PC-9 (cell line): Measurements from ENCODE around the gene CCDC24.
A peak's percentile ranks its signal among the peaks of the same experiment; 100 is the strongest.

Experiments used
- EZH2 ChIP-seq: fragments of 200-600 bp; sonication (generic); IDR thresholded peaks from 2 replicates; pipeline ENCODE4 v1.8.0; 2017; ENCODE audit warnings: antibody characterized with exemption, low read depth
- TF ChIP-seq, protein P1 (sequence below): fragments of 200-600 bp; sonication (generic); conservative IDR thresholded peaks from 2 replicates; pipeline ENCODE4 v1.6.1; 2017; ENCODE audit warnings: mixed run types, antibody characterized with exemption, mild to moderate bottlenecking, moderate library complexity

- TF ChIP-seq, protein P1, sequence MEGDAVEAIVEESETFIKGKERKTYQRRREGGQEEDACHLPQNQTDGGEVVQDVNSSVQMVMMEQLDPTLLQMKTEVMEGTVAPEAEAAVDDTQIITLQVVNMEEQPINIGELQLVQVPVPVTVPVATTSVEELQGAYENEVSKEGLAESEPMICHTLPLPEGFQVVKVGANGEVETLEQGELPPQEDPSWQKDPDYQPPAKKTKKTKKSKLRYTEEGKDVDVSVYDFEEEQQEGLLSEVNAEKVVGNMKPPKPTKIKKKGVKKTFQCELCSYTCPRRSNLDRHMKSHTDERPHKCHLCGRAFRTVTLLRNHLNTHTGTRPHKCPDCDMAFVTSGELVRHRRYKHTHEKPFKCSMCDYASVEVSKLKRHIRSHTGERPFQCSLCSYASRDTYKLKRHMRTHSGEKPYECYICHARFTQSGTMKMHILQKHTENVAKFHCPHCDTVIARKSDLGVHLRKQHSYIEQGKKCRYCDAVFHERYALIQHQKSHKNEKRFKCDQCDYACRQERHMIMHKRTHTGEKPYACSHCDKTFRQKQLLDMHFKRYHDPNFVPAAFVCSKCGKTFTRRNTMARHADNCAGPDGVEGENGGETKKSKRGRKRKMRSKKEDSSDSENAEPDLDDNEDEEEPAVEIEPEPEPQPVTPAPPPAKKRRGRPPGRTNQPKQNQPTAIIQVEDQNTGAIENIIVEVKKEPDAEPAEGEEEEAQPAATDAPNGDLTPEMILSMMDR, result peak; percentile 51; the same call in 1 of the 2 replicates
- no peak for TF ChIP-seq EZH2
These were observed 3.7 kb downstream of the CCDC24 start for GRCh38 chr1:43994794-43995790.
